ENCODE measurements around the gene CAMTA2. TPM values are rescaled to one million over a fixed set of nuclear protein-coding genes. Genes with fewer than 3 reads are reported as not detected.

The CAMTA2 gene
- total RNA-seq, 4 donors from 2014 or later: 35.9 to 71.8 (median 51.8) TPM

DNA sequence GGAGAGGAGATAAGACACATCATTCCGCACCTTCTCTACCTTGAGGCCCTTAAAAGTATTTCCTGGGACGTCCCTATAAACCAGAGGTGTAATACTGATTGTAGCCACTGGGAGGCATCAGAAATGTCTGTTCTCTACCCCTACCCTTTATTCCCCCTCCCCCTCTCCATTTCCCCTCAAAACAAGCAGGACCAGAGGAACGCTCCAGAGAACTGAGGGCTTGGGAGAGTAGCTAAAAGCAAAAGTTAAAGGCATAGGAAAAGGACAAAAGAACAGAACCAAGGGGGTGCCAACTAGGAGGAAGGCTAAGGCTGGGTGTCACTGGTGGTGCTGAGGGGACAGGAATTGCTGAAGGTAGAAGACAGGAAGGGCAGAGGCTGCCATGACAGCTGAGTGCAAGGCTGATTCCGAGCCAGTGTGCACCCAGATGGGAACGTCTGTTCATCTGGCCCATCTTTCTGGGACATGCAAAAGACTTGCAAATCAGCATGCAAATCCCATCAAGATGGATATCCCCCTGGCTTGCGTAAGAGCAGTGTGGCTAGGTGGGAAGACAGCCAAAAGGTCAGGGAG, 6.7 kb downstream of the CAMTA2 start:
- Histone ChIP-seq H3K4me3 (no peak overlapping the region), H3K4me1 (peaks cover 0 to 11% (median 2%) of the 10 kb centered on the region in 4 donors), H3K27ac (no peak overlapping the region), H3K36me3 (peaks cover 0 to 29% (median 5%) of the 10 kb centered on the region in 4 donors), H3K27me3 (no peaks in the 10 kb centered on the region), H3K9me3 (no peaks in the 10 kb centered on the region)
- intact Hi-C loops (cut with DNase I; ENCODE audit: low total_unique reads): loop anchor here (10.0 kb wide), 1 partner anchor 46 kb away; the partner anchor contains the start of gene GP1BA
- no peak for DNase-seq
- in situ Hi-C loops (cut with MboI; ENCODE audit: low pct_ligation_motif_present in 1 of 4, low pct_unique_long_range_greater_than_20kb in 1 of 4, low sequenced_read_pairs in 3 of 4): no loop called here
- no peak for TF ChIP-seq POLR2A (IDR thresholded peaks at IDR 0.05)
- TF ChIP-seq, protein P1, sequence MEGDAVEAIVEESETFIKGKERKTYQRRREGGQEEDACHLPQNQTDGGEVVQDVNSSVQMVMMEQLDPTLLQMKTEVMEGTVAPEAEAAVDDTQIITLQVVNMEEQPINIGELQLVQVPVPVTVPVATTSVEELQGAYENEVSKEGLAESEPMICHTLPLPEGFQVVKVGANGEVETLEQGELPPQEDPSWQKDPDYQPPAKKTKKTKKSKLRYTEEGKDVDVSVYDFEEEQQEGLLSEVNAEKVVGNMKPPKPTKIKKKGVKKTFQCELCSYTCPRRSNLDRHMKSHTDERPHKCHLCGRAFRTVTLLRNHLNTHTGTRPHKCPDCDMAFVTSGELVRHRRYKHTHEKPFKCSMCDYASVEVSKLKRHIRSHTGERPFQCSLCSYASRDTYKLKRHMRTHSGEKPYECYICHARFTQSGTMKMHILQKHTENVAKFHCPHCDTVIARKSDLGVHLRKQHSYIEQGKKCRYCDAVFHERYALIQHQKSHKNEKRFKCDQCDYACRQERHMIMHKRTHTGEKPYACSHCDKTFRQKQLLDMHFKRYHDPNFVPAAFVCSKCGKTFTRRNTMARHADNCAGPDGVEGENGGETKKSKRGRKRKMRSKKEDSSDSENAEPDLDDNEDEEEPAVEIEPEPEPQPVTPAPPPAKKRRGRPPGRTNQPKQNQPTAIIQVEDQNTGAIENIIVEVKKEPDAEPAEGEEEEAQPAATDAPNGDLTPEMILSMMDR (IDR thresholded peaks at IDR 0.05): peak; percentile 83 to 90 (median 84)
- 18 to 43% methylated on average over 4 to 6 of the region's 6 CpGs for WGBS, 2 donors (ENCODE audit: low coverage in 1 of 2)

DNA sequence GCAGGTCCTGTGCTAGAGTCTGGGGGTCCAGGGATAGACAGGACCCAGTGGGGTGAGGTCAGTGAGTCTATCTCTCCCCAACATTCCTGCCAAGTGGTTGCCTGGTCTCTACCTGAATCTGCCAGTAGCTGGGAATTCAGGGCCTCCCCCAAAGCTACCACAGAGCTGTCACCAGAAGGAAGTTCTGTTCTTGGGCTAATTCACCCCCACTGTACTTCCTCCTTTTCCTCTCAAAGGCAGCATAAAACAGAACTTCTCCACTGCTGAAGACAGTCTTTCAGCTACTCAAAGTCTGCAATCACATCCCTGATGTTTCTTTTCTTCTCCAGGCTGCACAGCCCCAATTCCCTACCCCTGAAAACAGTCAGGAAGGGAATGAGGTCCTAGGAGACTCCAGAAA, 8.7 kb downstream of the CAMTA2 start:
- TF ChIP-seq EP300 (IDR thresholded peaks at IDR 0.05; ENCODE audit: low read depth): no peak
- TF ChIP-seq, protein P1 (IDR thresholded peaks at IDR 0.05): no peak
- TF ChIP-seq POLR2A (IDR thresholded peaks at IDR 0.05): no peak
- H3K36me3 ChIP-seq: peaks cover 0 to 29% (median 10%) of the 10 kb centered on the region in 4 donors
- peaks cover 0 to 8% (median 0%) of the 10 kb centered on the region in 4 donors for H3K4me1 ChIP-seq
- no peak for DNase-seq
- no peaks in the 10 kb centered on the region for H3K9me3 ChIP-seq
- H3K27me3 ChIP-seq: no peaks in the 10 kb centered on the region
- H3K27ac ChIP-seq: no peak overlapping the region
- in situ Hi-C loops (cut with MboI; ENCODE audit: low pct_ligation_motif_present in 1 of 4, low pct_unique_long_range_greater_than_20kb in 1 of 4, low sequenced_read_pairs in 3 of 4): loop anchor here in 1 of 4 donors (10.0 kb wide), 1 partner anchor 64 kb away; no protein-coding TSS in a partner anchor
- intact Hi-C loops (cut with DNase I; ENCODE audit: low total_unique reads): loop anchor here (10.0 kb wide), 1 partner anchor 86 kb away; no protein-coding TSS in a partner anchor
- no peak overlapping the region for H3K4me3 ChIP-seq

DNA sequence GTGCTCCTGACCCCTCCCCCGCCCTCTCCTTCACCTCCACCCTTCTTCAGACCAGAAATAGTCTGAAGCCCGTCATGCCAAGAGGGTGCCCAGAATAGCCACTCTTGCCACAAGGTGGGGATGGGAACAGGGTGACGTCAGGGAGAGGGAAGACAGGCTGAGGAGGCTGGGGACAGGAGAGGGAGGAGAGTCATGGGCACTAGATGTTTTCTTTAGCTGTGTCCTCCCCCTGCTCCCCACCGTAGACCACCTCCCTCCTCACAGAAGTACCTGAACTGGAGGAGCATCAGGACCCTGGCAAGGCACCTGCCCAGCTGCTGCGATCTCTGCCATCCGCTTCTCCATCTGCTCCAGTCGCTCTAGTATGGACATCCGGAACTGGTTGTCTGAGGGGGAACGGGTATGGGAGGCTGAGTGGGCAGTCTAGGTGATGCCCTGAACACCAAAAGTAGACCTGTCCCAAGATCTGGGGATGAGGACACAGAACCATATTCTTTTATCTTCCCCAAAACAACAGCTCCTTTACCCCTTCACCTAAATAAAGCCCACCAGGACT, 13.3 kb downstream of the CAMTA2 start:
- no peak overlapping the region for H3K4me3 ChIP-seq
- no peak for DNase-seq
- TF ChIP-seq EP300 (IDR thresholded peaks at IDR 0.05; ENCODE audit: low read depth) (no peak), POLR2AphosphoS5 (IDR thresholded peaks at IDR 0.05) (no peak), POLR2A (IDR thresholded peaks at IDR 0.05) (no peak)
- TF ChIP-seq, protein P1 (IDR thresholded peaks at IDR 0.05): no peak
- in situ Hi-C loops (cut with MboI; ENCODE audit: low pct_ligation_motif_present in 1 of 4, low pct_unique_long_range_greater_than_20kb in 1 of 4, low sequenced_read_pairs in 3 of 4): loop anchor here in 1 of 4 donors (10.0 kb wide), 1 partner anchor 59 kb away; no protein-coding TSS in a partner anchor
- intact Hi-C loops (cut with DNase I; ENCODE audit: low total_unique reads): loop anchor here (10.0 kb wide), 1 partner anchor 91 kb away; no protein-coding TSS in a partner anchor
- peaks cover 0 to 7% (median 5%) of the 10 kb centered on the region in 4 donors for H3K4me1 ChIP-seq
- H3K9me3 ChIP-seq: no peaks in the 10 kb centered on the region
- no peaks in the 10 kb centered on the region for H3K27me3 ChIP-seq
- peaks cover 0 to 47% (median 20%) of the 10 kb centered on the region in 4 donors for H3K36me3 ChIP-seq
- no peak overlapping the region for H3K27ac ChIP-seq
- WGBS, 2 donors (ENCODE audit: low coverage in 1 of 2): 90% methylated on average over 9 of the region's 9 CpGs; no CpG with 5 or more reads in 1 of the 2 donors

DNA sequence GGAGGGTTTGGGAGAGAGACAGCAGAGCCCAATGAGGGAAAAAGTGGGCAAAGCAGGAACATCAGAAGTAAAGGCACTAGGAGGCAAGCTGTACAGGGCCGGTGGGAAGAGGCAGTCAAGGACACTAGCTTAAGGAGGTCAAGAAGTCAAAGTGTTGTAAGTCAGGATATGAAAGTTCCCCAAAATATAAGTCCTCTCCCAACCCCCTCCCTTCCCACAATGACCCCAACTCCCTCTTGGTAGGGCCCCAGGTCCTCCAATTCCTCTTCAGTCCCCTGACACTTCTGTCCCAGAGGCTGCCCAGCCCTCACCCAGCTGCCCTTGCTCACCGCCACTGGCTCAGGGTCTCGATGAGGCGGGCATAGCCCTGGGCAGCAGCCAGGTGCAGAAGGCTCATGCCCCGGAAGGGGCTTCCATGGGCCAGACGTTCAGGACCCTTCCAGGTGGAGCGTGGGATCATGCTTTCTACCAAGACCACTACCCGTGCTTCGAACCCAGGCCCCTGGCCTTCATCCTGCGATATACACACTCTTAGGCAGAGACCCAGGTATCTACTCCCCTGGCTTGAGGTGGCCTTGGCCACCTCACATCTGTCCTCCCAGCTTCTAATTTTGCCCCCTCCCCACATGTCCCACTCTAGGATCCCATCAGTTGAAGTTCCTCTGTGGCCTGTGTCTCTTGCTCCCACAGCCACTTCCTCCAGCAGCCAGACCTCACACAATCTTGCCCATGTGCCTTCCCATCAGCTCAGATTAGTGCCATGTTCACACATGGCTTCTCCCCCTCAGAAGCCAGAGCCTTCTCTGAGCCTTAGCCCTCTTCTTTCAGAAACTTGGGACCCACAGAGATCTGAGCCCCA, 14.0 kb downstream of the CAMTA2 start:
- TF ChIP-seq POLR2AphosphoS5 (IDR thresholded peaks at IDR 0.05) (no peak), POLR2A (IDR thresholded peaks at IDR 0.05) (no peak), EP300 (IDR thresholded peaks at IDR 0.05; ENCODE audit: low read depth) (no peak)
- TF ChIP-seq, protein P1 (IDR thresholded peaks at IDR 0.05): no peak
- in situ Hi-C loops (cut with MboI; ENCODE audit: low pct_ligation_motif_present in 1 of 4, low pct_unique_long_range_greater_than_20kb in 1 of 4, low sequenced_read_pairs in 3 of 4) (loop anchor here in 1 of 4 donors (10.0 kb wide), 1 partner anchor 59 kb away; no protein-coding TSS in a partner anchor), intact Hi-C loops (cut with DNase I; ENCODE audit: low total_unique reads) (loop anchor here (10.0 kb wide), 1 partner anchor 91 kb away; no protein-coding TSS in a partner anchor)
- no peak overlapping the region for H3K27ac ChIP-seq
- peaks cover 6 to 14% (median 12%) of the 10 kb centered on the region in 4 donors for H3K4me1 ChIP-seq
- no peaks in the 10 kb centered on the region for H3K9me3 ChIP-seq
- no peaks in the 10 kb centered on the region for H3K27me3 ChIP-seq
- WGBS, 2 donors (ENCODE audit: low coverage in 1 of 2): 92% methylated on average over 10 of the region's 10 CpGs; no CpG with 5 or more reads in 1 of the 2 donors
- no peak for DNase-seq
- peaks cover 0 to 47% (median 17%) of the 10 kb centered on the region in 4 donors for H3K36me3 ChIP-seq
- no peak overlapping the region for H3K4me3 ChIP-seq
